Left renal pelvis (tissue), 4 donors: ENCODE results near the gene PPP1R37. TPM values are rescaled to one million over a fixed set of nuclear protein-coding genes. Genes with fewer than 3 reads are reported as not detected.

Experiments
- DNase-seq, 4 donors: peaks; one replicate each; pipeline ENCODE4 v3.0.0-alpha.2; 2013; ENCODE audit warnings: low read depth in 4 of 4, low spot score in 3 of 4
- polyA plus RNA-seq, 4 donors: library from polyadenylated mRNA; unstranded; fragments of 120-200 nt; gene quantifications; one replicate each; pipeline ENCODE4 v1.2.1, GENCODE V29; 2013; ENCODE audit not compliant: insufficient read length in 4 of 4

PPP1R37 gene
- polyA plus RNA-seq, 4 donors: 15.2 to 38.9 (median 26.5) TPM

- DNase-seq: no peak
These were observed 88.0 kb downstream of the PPP1R37 start for GRCh38 chr19:45180936-45181335.

- DNase-seq: no peak
These were observed 89.8 kb downstream of the PPP1R37 start for GRCh38 chr19:45182758-45183157.

DNA sequence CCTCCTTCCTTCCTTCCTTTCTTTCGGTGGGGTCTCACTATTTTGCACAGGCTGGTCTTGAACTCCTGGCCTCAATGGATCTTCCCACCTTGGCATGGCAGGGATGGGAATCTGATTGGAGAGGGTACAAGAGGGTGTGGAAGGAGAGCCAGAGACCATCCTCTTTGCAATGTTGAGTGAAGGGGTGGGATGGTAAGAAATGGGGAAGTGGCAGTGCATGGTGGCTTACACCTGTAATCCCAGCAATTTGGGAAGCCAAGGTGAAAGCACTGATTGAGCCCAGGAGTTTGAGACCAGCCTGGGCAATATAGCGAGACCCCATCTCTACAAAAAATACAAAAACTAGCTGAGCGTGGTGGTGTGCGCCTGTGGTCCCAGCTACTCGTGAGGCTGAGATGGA, 91.1 kb downstream of the PPP1R37 start:
- no peak for DNase-seq

- no peak for DNase-seq
These were observed 93.7 kb downstream of the PPP1R37 start for GRCh38 chr19:45186509-45187334.

GRCh38 chr19:45187421-45188100, 94.6 kb downstream of the PPP1R37 start:
- no peak for DNase-seq

DNA sequence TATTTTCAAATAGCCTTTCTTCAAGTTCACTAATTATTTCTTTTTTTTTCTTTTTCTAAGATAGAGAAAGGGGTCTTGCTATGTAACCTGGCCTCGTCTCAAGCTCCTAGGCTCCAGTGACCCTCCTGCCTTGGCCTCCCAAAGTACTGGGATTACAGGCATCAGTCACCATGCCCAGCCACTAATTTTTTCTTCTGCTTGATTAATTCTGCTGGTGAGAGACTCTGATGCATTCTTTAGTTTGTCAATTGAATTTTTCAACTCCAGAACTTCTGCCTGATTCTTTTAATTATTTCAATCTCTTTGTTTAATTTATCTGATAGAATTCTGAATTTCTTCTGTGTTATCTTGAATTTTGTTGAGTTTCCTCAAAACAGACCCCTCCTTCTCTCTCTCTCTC, 97.0 kb downstream of the PPP1R37 start:
- DNase-seq: no peak

DNA sequence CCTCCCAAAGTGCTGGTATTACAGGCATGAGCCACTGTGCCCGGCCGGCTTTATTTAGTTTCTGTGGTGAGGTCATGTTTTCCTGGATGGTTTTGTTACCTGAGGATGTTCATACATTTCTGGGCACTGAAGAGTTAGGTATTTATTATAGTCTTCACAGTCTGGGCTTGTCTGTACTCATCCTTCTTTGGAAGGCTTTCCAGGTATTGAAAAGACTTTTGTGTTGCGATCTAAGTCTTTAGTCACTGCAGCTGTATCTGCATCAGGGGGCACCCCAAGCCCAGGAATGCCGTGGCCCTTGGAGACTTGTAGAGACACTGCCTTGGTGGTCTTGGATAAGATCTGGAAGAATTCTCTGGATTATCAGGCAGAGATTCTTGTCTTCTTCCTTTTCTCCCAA, 98.4 kb downstream of the PPP1R37 start:
- no peak for DNase-seq

GRCh38 chr19:45195764-45196163, 102.8 kb downstream of the PPP1R37 start:
- no peak for DNase-seq

Other genes starting within 250 kb of the PPP1R37 start
- gene NECTIN2, start 246.9 kb upstream of the PPP1R37 start, polyA plus RNA-seq: 100 to 1,000 TPM in 3 of 4 donors, 10 to 100 TPM in 1; 74.3 to 165 (median 151) TPM
- gene TOMM40, start 201.9 kb upstream of the PPP1R37 start, polyA plus RNA-seq: 10 to 100 TPM; 27.3 to 53.4 (median 43.9) TPM
- 100 to 1,000 TPM in 3 of 4 donors, 10 to 100 TPM in 1; 51.2 to 397 (median 259) TPM for gene APOE, start 187.4 kb upstream of the PPP1R37 start, polyA plus RNA-seq
- 10 to 100 TPM in 2 of 4 donors, 1 to 10 TPM in 2; 8.7 to 25.0 (median 9.9) TPM for gene APOC1, start 178.6 kb upstream of the PPP1R37 start, polyA plus RNA-seq
- gene APOC4, start 150.9 kb upstream of the PPP1R37 start, polyA plus RNA-seq: not detected
- gene APOC2, start 147.1 kb upstream of the PPP1R37 start, polyA plus RNA-seq: 10 to 100 TPM in 2 of 4 donors, 1 to 10 TPM in 2; 4.3 to 12.8 (median 8.8) TPM
- 100 to 1,000 TPM in 2 of 4 donors, 10 to 100 TPM in 2; 70.4 to 125 (median 103) TPM for gene CLPTM1, start 137.8 kb upstream of the PPP1R37 start, polyA plus RNA-seq
- 1 to 10 TPM; 4.4 to 6.6 (median 5.5) TPM for gene RELB, start 91.7 kb upstream of the PPP1R37 start, polyA plus RNA-seq
- gene CLASRP, start 54.1 kb upstream of the PPP1R37 start, polyA plus RNA-seq: 10 to 100 TPM; 55.9 to 94.2 (median 64.6) TPM
- 1 to 10 TPM in 1 of 4 donors, under 1 TPM in 3; 0.45 to 2.5 (median 0.76) TPM for gene ZNF296, start 16.7 kb upstream of the PPP1R37 start, polyA plus RNA-seq
- 10 to 100 TPM; 16.6 to 27.3 (median 22.5) TPM for gene GEMIN7, start 13.9 kb upstream of the PPP1R37 start, polyA plus RNA-seq
- gene NKPD1, start 67.8 kb downstream of the PPP1R37 start, polyA plus RNA-seq: under 1 TPM; 0.06 to 0.21 (median 0.13) TPM
- 10 to 100 TPM; 11.6 to 48.6 (median 30.8) TPM for gene TRAPPC6A, start 85.1 kb downstream of the PPP1R37 start, polyA plus RNA-seq
- 10 to 100 TPM in 1 of 4 donors, 1 to 10 TPM in 3; 6.7 to 10.1 (median 9.2) TPM for gene BLOC1S3, start 85.6 kb downstream of the PPP1R37 start, polyA plus RNA-seq
- 10 to 100 TPM in 1 of 4 donors, 1 to 10 TPM in 3; 4.4 to 10.7 (median 7.1) TPM for gene EXOC3L2, start 152.2 kb downstream of the PPP1R37 start, polyA plus RNA-seq
- gene MARK4, start 158.1 kb downstream of the PPP1R37 start, polyA plus RNA-seq: 10 to 100 TPM; 33.2 to 45.1 (median 38.6) TPM
- gene CKM, start 229.7 kb downstream of the PPP1R37 start, polyA plus RNA-seq: under 1 TPM; 0.26 to 0.60 (median 0.41) TPM
- gene KLC3, start 247.6 kb downstream of the PPP1R37 start, polyA plus RNA-seq: 1 to 10 TPM in 2 of 4 donors, under 1 TPM in 2; 0.27 to 2.1 (median 1.3) TPM